Measurements from ENCODE around the gene KAZN. TPM values are rescaled to one million over a fixed set of nuclear protein-coding genes. Genes with fewer than 3 reads are reported as not detected.

KAZN gene
- polyA plus RNA-seq, 1 experiment: 5.5 TPM

GRCh38 chr1:14806772-14807171, 208.3 kb downstream of the KAZN start:
- H3K4me3 ChIP-seq (ENCODE audit: low read depth, low read length): no peak overlapping the region
- H3K27me3 ChIP-seq (ENCODE audit: control insufficient read depth, insufficient read depth, low read length): no peaks in the 10 kb centered on the region
- CTCF ChIA-PET: interaction anchor here (0.7 kb wide), 1 partner anchor 220 kb away, joined by 3 read pairs; no protein-coding TSS in a partner anchor
- H3K36me3 ChIP-seq (ENCODE audit: control insufficient read depth, insufficient read depth, low read length): no peaks in the 10 kb centered on the region
- TF ChIP-seq, protein P1, sequence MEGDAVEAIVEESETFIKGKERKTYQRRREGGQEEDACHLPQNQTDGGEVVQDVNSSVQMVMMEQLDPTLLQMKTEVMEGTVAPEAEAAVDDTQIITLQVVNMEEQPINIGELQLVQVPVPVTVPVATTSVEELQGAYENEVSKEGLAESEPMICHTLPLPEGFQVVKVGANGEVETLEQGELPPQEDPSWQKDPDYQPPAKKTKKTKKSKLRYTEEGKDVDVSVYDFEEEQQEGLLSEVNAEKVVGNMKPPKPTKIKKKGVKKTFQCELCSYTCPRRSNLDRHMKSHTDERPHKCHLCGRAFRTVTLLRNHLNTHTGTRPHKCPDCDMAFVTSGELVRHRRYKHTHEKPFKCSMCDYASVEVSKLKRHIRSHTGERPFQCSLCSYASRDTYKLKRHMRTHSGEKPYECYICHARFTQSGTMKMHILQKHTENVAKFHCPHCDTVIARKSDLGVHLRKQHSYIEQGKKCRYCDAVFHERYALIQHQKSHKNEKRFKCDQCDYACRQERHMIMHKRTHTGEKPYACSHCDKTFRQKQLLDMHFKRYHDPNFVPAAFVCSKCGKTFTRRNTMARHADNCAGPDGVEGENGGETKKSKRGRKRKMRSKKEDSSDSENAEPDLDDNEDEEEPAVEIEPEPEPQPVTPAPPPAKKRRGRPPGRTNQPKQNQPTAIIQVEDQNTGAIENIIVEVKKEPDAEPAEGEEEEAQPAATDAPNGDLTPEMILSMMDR (IDR thresholded peaks at IDR 0.05; ENCODE audit: insufficient read depth, low read depth, low read length): no peak
- DNase-seq (ENCODE audit: low read depth): no peak
- POLR2A ChIA-PET: no interaction called here

DNA sequence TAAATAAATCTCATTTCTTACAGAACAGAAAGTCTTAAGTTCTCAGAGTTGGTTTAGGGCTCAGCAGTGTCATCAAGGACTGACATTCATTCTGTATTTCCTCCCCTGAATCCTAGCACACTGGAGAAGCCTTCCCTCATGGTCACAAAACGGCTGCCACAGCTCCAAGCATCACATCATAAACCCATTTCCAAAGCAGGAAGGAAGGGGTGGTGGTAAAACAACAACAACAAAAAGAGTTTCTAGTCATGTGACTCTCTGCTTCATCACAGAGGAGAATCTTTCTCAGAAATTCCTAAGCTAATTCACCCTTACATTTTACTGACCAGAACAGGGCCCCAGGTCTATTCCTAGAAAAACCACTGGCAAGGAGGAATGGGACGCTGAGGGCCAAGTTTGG, 210.3 kb downstream of the KAZN start:
- TF ChIP-seq, protein P1 (IDR thresholded peaks at IDR 0.05; ENCODE audit: insufficient read depth, low read depth, low read length): no peak
- Histone ChIP-seq H3K4me3 (ENCODE audit: low read depth, low read length) (no peak overlapping the region), H3K27me3 (ENCODE audit: control insufficient read depth, insufficient read depth, low read length) (no peaks in the 10 kb centered on the region), H3K36me3 (ENCODE audit: control insufficient read depth, insufficient read depth, low read length) (no peaks in the 10 kb centered on the region)
- CTCF ChIA-PET: no interaction called here
- DNase-seq (ENCODE audit: low read depth): no peak
- POLR2A ChIA-PET: no interaction called here

DNA sequence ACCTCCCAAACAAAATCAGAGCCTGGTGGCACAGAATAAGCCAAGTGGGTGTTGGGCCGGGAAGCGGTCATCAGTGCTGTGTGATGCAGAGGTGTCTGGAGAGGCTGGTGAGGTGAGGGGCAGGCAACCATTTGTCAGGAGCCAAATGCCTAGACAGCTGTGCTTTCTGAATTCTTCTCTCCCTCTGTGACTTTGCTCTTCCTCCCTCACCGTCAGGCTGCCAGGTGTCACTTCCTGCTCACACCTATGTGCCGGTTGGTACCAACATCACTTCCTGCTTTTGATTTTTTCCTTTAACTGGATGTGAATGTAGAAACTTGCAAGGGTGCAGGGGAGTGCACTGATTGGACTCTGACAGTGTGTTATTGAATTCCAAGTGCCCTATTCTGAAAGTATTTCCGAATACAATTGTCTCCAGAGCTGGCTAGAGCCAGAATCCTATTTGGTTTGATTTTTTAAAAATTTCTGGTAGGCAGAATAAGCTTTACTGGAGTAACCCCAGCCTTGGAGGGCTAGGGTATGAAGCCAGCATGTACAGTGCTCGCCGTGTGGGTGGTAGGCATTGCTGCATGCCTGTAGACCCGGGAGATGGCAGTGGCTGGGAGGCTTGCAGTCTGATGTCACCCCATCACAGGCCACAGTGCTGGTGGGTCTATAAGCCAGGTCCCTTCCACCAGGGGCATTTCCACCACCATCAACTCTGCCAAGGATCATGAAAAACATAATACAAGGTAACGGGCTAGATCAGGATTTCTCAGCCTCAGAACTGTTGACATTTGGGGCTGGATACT, 210.9 kb downstream of the KAZN start:
- H3K4me3 ChIP-seq (ENCODE audit: low read depth, low read length): no peak overlapping the region
- ChIA-PET CTCF (no interaction called here), POLR2A (no interaction called here)
- DNase-seq (ENCODE audit: low read depth): no peak
- no peaks in the 10 kb centered on the region for H3K36me3 ChIP-seq (ENCODE audit: control insufficient read depth, insufficient read depth, low read length)
- H3K27me3 ChIP-seq (ENCODE audit: control insufficient read depth, insufficient read depth, low read length): no peaks in the 10 kb centered on the region
- TF ChIP-seq, protein P1 (IDR thresholded peaks at IDR 0.05; ENCODE audit: insufficient read depth, low read depth, low read length): no peak

DNA sequence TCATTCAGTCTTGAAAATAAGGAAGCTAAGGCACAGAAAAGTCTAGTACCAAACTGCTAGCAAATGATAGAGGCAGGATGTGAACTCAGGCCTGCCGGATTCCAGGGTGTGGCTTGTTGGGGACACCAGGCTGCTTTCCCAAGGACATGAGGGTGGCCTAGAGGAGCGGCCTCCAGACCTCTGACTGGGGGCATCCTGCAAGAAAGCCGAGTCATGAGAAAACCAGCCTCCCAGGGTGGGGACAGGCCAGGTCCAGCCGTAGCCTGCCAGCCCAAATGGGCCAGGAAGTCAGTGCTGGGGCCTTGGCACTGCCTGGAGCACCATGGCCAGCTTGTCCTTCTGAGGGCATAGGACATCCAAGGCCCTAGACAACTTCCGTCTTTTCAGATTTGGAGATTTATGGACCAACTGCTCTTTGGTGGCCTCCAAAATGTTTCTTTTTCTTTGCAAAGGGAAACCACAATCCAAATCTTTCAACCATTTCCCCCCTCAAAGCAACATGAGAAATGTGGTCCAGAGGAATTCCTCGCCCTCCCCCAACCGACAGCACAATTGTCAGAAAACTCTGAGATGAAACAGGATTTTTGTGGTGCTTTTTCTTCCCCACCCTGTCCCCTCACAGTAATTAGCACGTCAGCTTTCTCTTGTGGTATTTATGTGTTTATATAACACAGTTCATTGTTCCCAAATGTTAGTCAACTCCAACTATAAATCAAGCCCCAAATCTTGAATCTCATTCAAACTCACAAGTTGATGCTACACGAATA, 212.3 kb downstream of the KAZN start:
- CTCF ChIA-PET: interaction anchor here (0.9 kb wide), 1 partner anchor 10 kb away, joined by 3 read pairs; no protein-coding TSS in a partner anchor
- TF ChIP-seq, protein P1 (IDR thresholded peaks at IDR 0.05; ENCODE audit: insufficient read depth, low read depth, low read length): no peak
- Histone ChIP-seq H3K36me3 (ENCODE audit: control insufficient read depth, insufficient read depth, low read length) (no peaks in the 10 kb centered on the region), H3K4me3 (ENCODE audit: low read depth, low read length) (no peak overlapping the region), H3K27me3 (ENCODE audit: control insufficient read depth, insufficient read depth, low read length) (no peaks in the 10 kb centered on the region)
- POLR2A ChIA-PET: no interaction called here
- no peak for DNase-seq (ENCODE audit: low read depth)

GRCh38 chr1:14811573-14811972, 213.1 kb downstream of the KAZN start:
- no peak for DNase-seq (ENCODE audit: low read depth)
- Histone ChIP-seq H3K27me3 (ENCODE audit: control insufficient read depth, insufficient read depth, low read length) (no peaks in the 10 kb centered on the region), H3K4me3 (ENCODE audit: low read depth, low read length) (no peak overlapping the region), H3K36me3 (ENCODE audit: control insufficient read depth, insufficient read depth, low read length) (no peaks in the 10 kb centered on the region)
- ChIA-PET CTCF (interaction anchor here (0.9 kb wide), 1 partner anchor 11 kb away, joined by 3 read pairs; no protein-coding TSS in a partner anchor), POLR2A (interaction anchor here (0.5 kb wide), 1 partner anchor 25 kb away, joined by 3 read pairs; no protein-coding TSS in a partner anchor)
- TF ChIP-seq, protein P1 (IDR thresholded peaks at IDR 0.05; ENCODE audit: insufficient read depth, low read depth, low read length): no peak

Data from BJ (cell line).